ENCODE data around the gene TMEM109. TPM values are rescaled to one million over a fixed set of nuclear protein-coding genes. Genes with fewer than 3 reads are reported as not detected.

TMEM109 gene
- total RNA-seq, 1 experiment from 2014 or later = 78.1 TPM

DNA sequence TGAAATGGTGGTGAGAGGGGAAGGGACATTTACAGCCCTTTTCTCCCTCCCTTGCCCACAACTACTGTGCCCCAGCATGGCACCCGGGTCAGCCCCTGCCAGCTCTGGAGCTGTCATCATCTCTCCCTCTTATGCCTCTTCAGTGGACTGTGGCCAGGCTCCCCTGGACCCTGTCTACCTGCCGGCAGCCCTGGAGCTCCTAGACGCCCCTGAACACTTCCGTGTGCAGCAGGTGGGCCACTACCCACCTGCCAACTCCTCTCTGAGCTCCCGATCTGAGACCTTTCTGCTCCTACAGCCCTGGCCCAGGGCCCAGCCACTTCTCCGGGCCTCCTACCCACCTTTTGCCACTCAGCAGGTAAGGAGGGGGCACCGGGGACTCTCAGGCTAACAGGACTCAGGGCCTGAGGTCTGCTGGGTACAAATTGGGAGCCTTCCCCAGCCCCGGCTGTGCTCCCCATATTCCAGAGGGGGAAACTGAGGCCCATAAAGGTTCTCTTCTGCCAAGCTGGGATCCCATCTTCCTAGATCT, 13.2 kb downstream of the TMEM109 start:
- no peaks in the 10 kb centered on the region for H3K27me3 Mint-ChIP-seq (ENCODE audit: unreplicated experiment)
- H3K9me3 Mint-ChIP-seq (ENCODE audit: low read depth, unreplicated experiment) = no peaks in the 10 kb centered on the region
- no peak overlapping the region for H3K4me3 Mint-ChIP-seq (ENCODE audit: low read depth, unreplicated experiment)
- H3K4me1 Mint-ChIP-seq (ENCODE audit: low read depth, unreplicated experiment) = peaks cover 15% of the 10 kb centered on the region
- no TSS peak for BruUV-seq (replicated peaks)
- CTCF ChIA-PET = interaction anchor here (1.5 kb wide), 1 partner anchor 12 kb away, joined by 5 read pairs; no protein-coding TSS in a partner anchor
- H3K27ac Mint-ChIP-seq (ENCODE audit: unreplicated experiment) = no peak overlapping the region
- TF ChIP-seq, protein P1, sequence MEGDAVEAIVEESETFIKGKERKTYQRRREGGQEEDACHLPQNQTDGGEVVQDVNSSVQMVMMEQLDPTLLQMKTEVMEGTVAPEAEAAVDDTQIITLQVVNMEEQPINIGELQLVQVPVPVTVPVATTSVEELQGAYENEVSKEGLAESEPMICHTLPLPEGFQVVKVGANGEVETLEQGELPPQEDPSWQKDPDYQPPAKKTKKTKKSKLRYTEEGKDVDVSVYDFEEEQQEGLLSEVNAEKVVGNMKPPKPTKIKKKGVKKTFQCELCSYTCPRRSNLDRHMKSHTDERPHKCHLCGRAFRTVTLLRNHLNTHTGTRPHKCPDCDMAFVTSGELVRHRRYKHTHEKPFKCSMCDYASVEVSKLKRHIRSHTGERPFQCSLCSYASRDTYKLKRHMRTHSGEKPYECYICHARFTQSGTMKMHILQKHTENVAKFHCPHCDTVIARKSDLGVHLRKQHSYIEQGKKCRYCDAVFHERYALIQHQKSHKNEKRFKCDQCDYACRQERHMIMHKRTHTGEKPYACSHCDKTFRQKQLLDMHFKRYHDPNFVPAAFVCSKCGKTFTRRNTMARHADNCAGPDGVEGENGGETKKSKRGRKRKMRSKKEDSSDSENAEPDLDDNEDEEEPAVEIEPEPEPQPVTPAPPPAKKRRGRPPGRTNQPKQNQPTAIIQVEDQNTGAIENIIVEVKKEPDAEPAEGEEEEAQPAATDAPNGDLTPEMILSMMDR (IDR thresholded peaks at IDR 0.05; ENCODE audit: unreplicated experiment) = no peak
- DNase-seq = no peak
- peaks cover 26% of the 10 kb centered on the region for H3K36me3 Mint-ChIP-seq (ENCODE audit: insufficient read depth, unreplicated experiment)
- intact Hi-C loops (cut with micrococcal nuclease; ENCODE audit: unreplicated experiment) = no loop called here

DNA sequence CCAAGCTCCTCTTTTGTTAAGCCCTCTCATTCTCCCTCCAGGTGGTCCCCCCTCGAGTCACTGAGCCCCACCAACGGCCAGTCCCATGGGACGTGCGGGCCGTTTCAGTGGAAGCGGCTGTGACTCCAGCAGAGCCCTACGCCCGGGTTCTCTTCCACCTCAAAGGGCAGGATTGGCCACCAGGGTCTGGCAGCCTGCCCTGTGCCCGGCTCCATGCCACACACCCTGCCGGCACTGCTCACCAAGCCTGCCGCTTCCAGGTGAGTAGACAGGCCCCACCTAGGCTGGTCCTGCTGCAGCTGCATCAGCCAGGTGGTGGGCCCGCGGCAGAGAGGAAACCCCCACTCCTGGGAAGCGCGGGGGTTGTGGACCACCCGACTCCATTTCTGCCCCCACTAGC, 13.6 kb downstream of the TMEM109 start:
- TF ChIP-seq, protein P1 (IDR thresholded peaks at IDR 0.05; ENCODE audit: unreplicated experiment) = no peak
- no peaks in the 10 kb centered on the region for H3K27me3 Mint-ChIP-seq (ENCODE audit: unreplicated experiment)
- no peak for DNase-seq
- no TSS peak for BruUV-seq (replicated peaks)
- H3K36me3 Mint-ChIP-seq (ENCODE audit: insufficient read depth, unreplicated experiment) = peaks cover 26% of the 10 kb centered on the region
- H3K4me1 Mint-ChIP-seq (ENCODE audit: low read depth, unreplicated experiment) = peaks cover 15% of the 10 kb centered on the region
- no peak overlapping the region for H3K4me3 Mint-ChIP-seq (ENCODE audit: low read depth, unreplicated experiment)
- intact Hi-C loops (cut with micrococcal nuclease; ENCODE audit: unreplicated experiment) = no loop called here
- no peaks in the 10 kb centered on the region for H3K9me3 Mint-ChIP-seq (ENCODE audit: low read depth, unreplicated experiment)
- CTCF ChIA-PET = interaction anchor here (1.5 kb wide), 1 partner anchor 12 kb away, joined by 5 read pairs; no protein-coding TSS in a partner anchor
- no peak overlapping the region for H3K27ac Mint-ChIP-seq (ENCODE audit: unreplicated experiment)

DNA sequence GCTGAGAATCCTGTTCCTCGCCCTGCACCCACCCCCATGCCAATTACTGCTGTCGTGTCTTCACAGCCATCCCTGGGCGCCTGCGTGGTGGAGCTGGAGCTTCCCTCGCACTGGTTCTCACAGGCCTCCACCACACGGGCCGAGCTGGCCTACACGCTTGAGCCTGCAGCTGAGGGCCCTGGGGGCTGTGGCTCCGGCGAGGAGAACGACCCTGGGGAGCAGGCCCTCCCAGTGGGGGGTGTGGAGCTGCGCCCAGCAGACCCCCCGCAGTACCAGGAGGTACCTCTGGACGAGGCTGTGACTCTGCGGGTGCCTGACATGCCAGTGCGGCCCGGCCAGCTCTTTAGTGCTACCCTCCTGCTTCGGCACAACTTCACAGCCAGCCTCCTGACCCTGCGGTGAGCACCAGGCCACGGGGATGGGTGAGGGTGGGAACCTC, 14.6 kb downstream of the TMEM109 start:
- no peak for DNase-seq
- H3K9me3 Mint-ChIP-seq (ENCODE audit: low read depth, unreplicated experiment) = no peaks in the 10 kb centered on the region
- no peaks in the 10 kb centered on the region for H3K27me3 Mint-ChIP-seq (ENCODE audit: unreplicated experiment)
- H3K4me1 Mint-ChIP-seq (ENCODE audit: low read depth, unreplicated experiment) = peaks cover 15% of the 10 kb centered on the region
- no peak overlapping the region for H3K27ac Mint-ChIP-seq (ENCODE audit: unreplicated experiment)
- no peak overlapping the region for H3K4me3 Mint-ChIP-seq (ENCODE audit: low read depth, unreplicated experiment)
- intact Hi-C loops (cut with micrococcal nuclease; ENCODE audit: unreplicated experiment) = no loop called here
- TF ChIP-seq, protein P1 (IDR thresholded peaks at IDR 0.05; ENCODE audit: unreplicated experiment) = no peak
- no TSS peak for BruUV-seq (replicated peaks)
- CTCF ChIA-PET = no interaction called here
- H3K36me3 Mint-ChIP-seq (ENCODE audit: insufficient read depth, unreplicated experiment) = peaks cover 26% of the 10 kb centered on the region

DNA sequence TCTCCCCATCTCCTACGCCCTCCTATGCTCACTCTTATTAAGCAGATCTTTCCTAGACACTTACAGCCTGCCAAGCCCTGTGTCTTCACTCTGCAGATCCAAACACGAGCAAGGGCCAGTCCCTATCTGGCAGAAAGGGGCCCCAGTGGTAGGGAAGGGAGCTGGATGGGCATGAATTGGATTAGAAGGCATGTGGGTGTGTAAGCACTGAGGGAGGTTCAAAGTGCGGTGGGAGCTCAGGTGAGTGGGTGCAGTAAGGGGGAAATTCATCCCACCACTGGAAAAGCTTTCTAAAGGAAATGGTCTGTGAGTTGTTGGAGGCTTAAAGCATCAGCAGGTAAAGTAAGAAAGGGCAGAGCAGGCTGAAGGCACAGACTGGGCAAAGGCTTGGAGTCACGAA, 15.8 kb downstream of the TMEM109 start:
- TF ChIP-seq, protein P1 (IDR thresholded peaks at IDR 0.05; ENCODE audit: unreplicated experiment) = no peak
- Mint-ChIP-seq H3K27ac (ENCODE audit: unreplicated experiment) (no peak overlapping the region), H3K9me3 (ENCODE audit: low read depth, unreplicated experiment) (no peaks in the 10 kb centered on the region), H3K4me1 (ENCODE audit: low read depth, unreplicated experiment) (peaks cover 15% of the 10 kb centered on the region), H3K27me3 (ENCODE audit: unreplicated experiment) (no peaks in the 10 kb centered on the region), H3K36me3 (ENCODE audit: insufficient read depth, unreplicated experiment) (peaks cover 21% of the 10 kb centered on the region), H3K4me3 (ENCODE audit: low read depth, unreplicated experiment) (no peak overlapping the region)
- intact Hi-C loops (cut with micrococcal nuclease; ENCODE audit: unreplicated experiment) = no loop called here
- BruUV-seq (replicated peaks) = no TSS peak
- DNase-seq = no peak
- CTCF ChIA-PET = no interaction called here

Measured in Calu3 (cell line).